AG04450 (cell line): Measurements from ENCODE around the gene ATP8A2. TPM values are rescaled to one million over a fixed set of nuclear protein-coding genes. Genes with fewer than 3 reads are reported as not detected.

ENCODE experiments used
- CTCF ChIA-PET: fragments of 300-600, 350-600 bp; formaldehyde crosslinking; extraction: SDS; loops from one replicate; lab custom pipeline; 2022; ENCODE audit warnings: antibody characterized with exemption, inconsistent platforms; lab: Charles Lee
- POLR2A ChIA-PET: fragments of 350-600 bp; formaldehyde crosslinking; extraction: SDS; loops from one replicate; lab custom pipeline; 2021; ENCODE audit warnings: antibody characterized with exemption, inconsistent platforms; lab: Yijun Ruan, JAX
- DNase-seq: peaks from one replicate; pipeline ENCODE4 v3.0.0-alpha.2; 2011; ENCODE audit warnings: low read depth, low spot score
- H3K27ac ChIP-seq: one replicate; pipeline ENCODE4 v1.5.1; 2012; ENCODE audit warnings: low read depth, low read length, control low read depth
- H3K27me3 ChIP-seq: one replicate; pipeline ENCODE4 v1.6.0; 2012; ENCODE audit warnings: low read length; ENCODE audit not compliant: control insufficient read depth, insufficient read depth
- H3K4me3 ChIP-seq: 2 replicates; pipeline ENCODE4 v1.5.1; 2011; ENCODE audit warnings: mild to moderate bottlenecking, low read depth, low read length, control low read depth
- H3K9me3 ChIP-seq: 2 replicates; pipeline ENCODE4 v1.5.1; 2012; ENCODE audit warnings: low read length; ENCODE audit not compliant: control insufficient read depth, insufficient read depth
- polyA plus RNA-seq: library from polyadenylated mRNA; depleted of rRNA; stranded (reverse); fragments of >200 nt; gene quantifications from 2 replicates; pipeline ENCODE4 v1.2.3, GENCODE V29; 2011
- TF ChIP-seq, protein P1 (sequence below): IDR thresholded peaks from 2 replicates; pipeline ENCODE4 v1.5.1; 2011; ENCODE audit warnings: low read depth, low read length, control low read depth, inconsistent platforms

The ATP8A2 gene
- polyA plus RNA-seq, 1 experiment, result 0.19 TPM

DNA sequence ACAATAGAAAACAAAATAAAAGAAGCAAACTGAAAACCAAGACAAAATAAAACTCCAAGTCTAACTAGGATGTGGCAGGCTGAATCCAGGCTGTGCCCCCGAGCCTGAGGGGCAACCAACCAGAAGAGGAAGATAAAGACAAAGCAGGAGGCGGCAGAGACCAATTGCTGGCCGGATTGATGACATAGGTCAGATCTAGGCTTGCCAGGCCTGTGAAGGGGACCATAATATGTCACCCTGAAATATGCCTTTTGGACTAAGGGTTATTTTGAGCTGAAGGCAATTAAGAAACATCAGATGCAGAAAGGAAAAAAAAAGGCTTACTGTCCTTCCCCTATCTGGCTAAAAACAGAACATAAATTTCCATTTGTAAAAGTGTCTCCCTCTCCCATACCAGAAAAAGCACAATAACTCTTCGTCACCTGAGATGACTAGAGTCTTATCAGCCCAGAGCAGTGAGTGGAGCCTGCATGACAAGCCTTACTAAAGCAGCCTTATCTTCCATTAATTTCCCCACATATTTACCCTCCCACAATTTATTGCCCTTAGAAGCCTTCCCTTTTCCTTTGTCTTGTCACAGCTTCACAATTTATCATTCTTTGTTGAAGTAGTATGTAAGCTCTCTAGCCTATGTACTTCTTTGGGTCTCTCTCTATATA lies 22.8 kb downstream of the ATP8A2 start:
- Histone ChIP-seq H3K9me3 (no peaks in the 10 kb centered on the region), H3K4me3 (no peak overlapping the region), H3K27ac (no peak overlapping the region), H3K27me3 (no peaks in the 10 kb centered on the region)
- ChIA-PET POLR2A (no interaction called here), CTCF (no interaction called here)
- TF ChIP-seq, protein P1, sequence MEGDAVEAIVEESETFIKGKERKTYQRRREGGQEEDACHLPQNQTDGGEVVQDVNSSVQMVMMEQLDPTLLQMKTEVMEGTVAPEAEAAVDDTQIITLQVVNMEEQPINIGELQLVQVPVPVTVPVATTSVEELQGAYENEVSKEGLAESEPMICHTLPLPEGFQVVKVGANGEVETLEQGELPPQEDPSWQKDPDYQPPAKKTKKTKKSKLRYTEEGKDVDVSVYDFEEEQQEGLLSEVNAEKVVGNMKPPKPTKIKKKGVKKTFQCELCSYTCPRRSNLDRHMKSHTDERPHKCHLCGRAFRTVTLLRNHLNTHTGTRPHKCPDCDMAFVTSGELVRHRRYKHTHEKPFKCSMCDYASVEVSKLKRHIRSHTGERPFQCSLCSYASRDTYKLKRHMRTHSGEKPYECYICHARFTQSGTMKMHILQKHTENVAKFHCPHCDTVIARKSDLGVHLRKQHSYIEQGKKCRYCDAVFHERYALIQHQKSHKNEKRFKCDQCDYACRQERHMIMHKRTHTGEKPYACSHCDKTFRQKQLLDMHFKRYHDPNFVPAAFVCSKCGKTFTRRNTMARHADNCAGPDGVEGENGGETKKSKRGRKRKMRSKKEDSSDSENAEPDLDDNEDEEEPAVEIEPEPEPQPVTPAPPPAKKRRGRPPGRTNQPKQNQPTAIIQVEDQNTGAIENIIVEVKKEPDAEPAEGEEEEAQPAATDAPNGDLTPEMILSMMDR, result no peak
- no peak for DNase-seq

DNA sequence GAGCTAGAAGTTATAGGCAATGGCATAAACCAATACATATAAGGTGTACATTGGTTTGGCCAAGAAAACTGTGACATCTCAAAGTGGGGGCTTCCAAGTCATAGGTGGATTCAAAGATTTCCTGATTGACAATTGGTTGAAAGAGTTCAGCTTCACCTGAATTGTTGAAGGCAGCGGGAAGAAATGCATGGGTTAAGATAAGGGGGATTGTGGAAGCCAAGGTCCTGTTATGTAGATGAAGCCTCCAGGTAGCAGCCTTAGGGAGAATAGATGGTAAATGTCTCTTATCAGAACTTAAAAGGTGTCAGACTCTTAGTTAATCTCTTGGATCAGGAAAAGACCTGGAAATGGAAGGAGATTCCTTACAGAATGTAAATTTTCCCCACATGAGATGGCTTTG lies 26.0 kb downstream of the ATP8A2 start:
- CTCF ChIA-PET, result no interaction called here
- TF ChIP-seq, protein P1, result no peak

DNA sequence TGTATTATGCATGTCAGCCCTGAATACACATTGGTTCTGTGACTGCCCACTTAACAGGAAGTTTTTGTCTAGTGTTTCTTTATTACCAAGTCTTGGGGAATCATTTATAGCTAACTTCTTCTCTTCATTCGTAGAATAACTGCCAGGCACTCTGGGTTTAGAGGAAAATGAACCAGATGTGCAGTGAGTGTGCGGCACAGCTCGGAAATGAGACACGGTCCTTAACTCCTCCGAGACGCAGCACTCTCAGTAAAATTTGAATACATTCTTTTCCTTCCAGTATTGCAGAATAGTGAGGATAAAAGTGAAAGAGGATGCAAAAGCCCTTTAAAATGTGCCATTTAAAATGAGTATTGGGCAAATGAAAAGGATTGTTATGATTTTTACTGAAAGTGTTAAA lies 29.2 kb downstream of the ATP8A2 start:
- DNase-seq, result no peak
- no peaks in the 10 kb centered on the region for H3K27me3 ChIP-seq
- ChIA-PET POLR2A (no interaction called here), CTCF (no interaction called here)
- no peaks in the 10 kb centered on the region for H3K9me3 ChIP-seq
- no peak overlapping the region for H3K4me3 ChIP-seq
- H3K27ac ChIP-seq, result no peak overlapping the region
- TF ChIP-seq, protein P1, result no peak

More for the DNA sequence above, 26.0 kb downstream of the ATP8A2 start:
- Histone ChIP-seq H3K4me3 (no peak overlapping the region), H3K27ac (no peak overlapping the region), H3K9me3 (no peaks in the 10 kb centered on the region), H3K27me3 (no peaks in the 10 kb centered on the region)
- POLR2A ChIA-PET, result no interaction called here
- no peak for DNase-seq

DNA sequence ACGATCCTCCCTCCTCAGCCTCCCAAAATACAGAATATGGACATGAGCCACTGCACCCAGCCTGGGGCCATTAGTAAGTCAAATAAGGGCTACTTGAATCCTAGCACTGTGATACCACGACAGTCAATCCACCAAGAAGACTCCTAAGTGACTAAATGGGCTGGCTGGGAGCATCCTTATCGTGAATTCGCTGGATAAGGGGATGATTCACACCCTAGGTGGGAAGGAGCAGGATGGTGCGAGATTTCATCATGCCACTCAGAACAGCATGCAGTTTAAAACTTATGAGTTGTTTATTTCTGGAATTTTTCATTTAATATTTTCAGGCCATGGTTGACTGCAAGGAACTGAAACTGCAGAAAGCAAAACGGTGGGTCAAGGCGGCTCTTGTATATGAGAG lies 30.2 kb downstream of the ATP8A2 start:
- TF ChIP-seq, protein P1, result no peak
- H3K9me3 ChIP-seq, result no peaks in the 10 kb centered on the region
- H3K4me3 ChIP-seq, result no peak overlapping the region
- DNase-seq, result no peak
- no peaks in the 10 kb centered on the region for H3K27me3 ChIP-seq
- ChIA-PET CTCF (no interaction called here), POLR2A (no interaction called here)
- H3K27ac ChIP-seq, result no peak overlapping the region

DNA sequence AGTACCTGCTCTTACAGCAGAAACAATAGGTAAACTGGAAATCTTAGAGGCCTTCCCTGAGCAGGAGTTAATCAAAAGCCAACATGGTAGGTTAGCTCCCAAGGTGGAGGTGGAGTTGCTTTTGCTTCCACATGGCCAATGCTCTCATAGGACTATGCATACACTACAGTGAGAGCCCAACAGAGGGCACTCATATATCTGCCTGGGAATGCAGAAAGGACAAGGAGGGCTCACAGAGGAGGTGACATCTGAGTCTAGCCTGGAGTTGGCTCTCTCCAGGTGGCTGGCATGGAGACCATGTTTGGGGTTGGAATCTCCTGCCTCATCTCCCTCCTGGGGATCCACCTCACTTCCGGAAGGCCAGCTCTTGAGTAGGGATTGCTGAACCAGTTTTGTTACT lies 34.6 kb downstream of the ATP8A2 start:
- TF ChIP-seq, protein P1, result 0 out of 2 replicates have a peak, but pooled peaks have one; percentile 3
- no peak for DNase-seq
- POLR2A ChIA-PET, result no interaction called here
- no peak overlapping the region for H3K4me3 ChIP-seq
- H3K27me3 ChIP-seq, result no peaks in the 10 kb centered on the region
- H3K9me3 ChIP-seq, result no peaks in the 10 kb centered on the region
- CTCF ChIA-PET, result no interaction called here
- H3K27ac ChIP-seq, result no peak overlapping the region
